ENCODE data around the gene TK1. TPM values are rescaled to one million over a fixed set of nuclear protein-coding genes. Genes with fewer than 3 reads are reported as not detected.

TK1 gene
- total RNA-seq, 1 experiment from 2014 or later: 153 TPM

GRCh38 chr17:78144736-78145641 lies 41.9 kb downstream of the TK1 start:
- POLR2A ChIA-PET: interaction anchor here (0.6 to 1.1 kb wide), 2 partner anchors 19 to 1020 kb away, joined by 3 to 8 read pairs; no protein-coding TSS in a partner anchor
- CTCF ChIA-PET: interaction anchor here (0.8 kb wide), 1 partner anchor 30 kb away, joined by 3 read pairs; no protein-coding TSS in a partner anchor
- no peaks in the 10 kb centered on the region for H3K27me3 ChIP-seq (ENCODE audit: control insufficient read depth, insufficient read depth, low read length)

More at GRCh38 chr17:78144736-78145641, 41.9 kb downstream of the TK1 start:
- TF ChIP-seq CTCF (IDR thresholded peaks at IDR 0.05) (no peak), POLR2AphosphoS5 (IDR thresholded peaks at IDR 0.05; ENCODE audit: low read depth, low read length) (no peak), REST (IDR thresholded peaks at IDR 0.05; ENCODE audit: insufficient read depth in 1 of 2, low read depth in 2 of 2, low read length in 1 of 2) (no peak), SIN3A (IDR thresholded peaks at IDR 0.05; ENCODE audit: borderline replicate concordance, insufficient read depth, low read depth, low read length) (no peak), TCF7L2 (IDR thresholded peaks at IDR 0.05; ENCODE audit: low read depth, low read length) (no peak)
- Histone ChIP-seq H3K27ac (ENCODE audit: low read length) (peak overlapping the region; percentile 9), H3K4me3 (ENCODE audit: low read depth in 2 of 2, low read length in 2 of 2) (no peak overlapping the region), H3K36me3 (ENCODE audit: control insufficient read depth, insufficient read depth, low read length) (no peaks in the 10 kb centered on the region), H3K4me1 (ENCODE audit: control insufficient read depth, insufficient read depth, low read length) (peaks cover 39% of the 10 kb centered on the region), H3K9me3 (ENCODE audit: control insufficient read depth, insufficient read depth, low read depth, low read length) (no peaks in the 10 kb centered on the region)
- in situ Hi-C loops (cut with HindIII; ENCODE audit: low pct_unique_long_range_greater_than_20kb, low sequenced_read_pairs) (no loop called here), intact Hi-C loops (cut with micrococcal nuclease; ENCODE audit: unreplicated experiment) (no loop called here)
- DNase-seq (ENCODE audit: low read depth, low spot score) (no peak), ATAC-seq (peak; percentile 37; the same call in 1 of the 2 replicates)
- BruUV-seq (replicated peaks): no TSS peak
